LNCaP clone FGC (cell line): ENCODE data around the gene SIVA1.

ENCODE experiments used
- DNase-seq: peaks from one replicate; pipeline ENCODE4 v3.0.0-alpha.2; 2011; ENCODE audit warnings: low read depth
- H3K4me3 ChIP-seq: 2 replicates; pipeline ENCODE4 v1.5.1; 2011; ENCODE audit warnings: mild to moderate bottlenecking, low read depth, low read length, control low read depth
- TF ChIP-seq, protein P1 (sequence below): IDR thresholded peaks from 2 replicates; pipeline ENCODE4 v1.5.1; 2012; ENCODE audit warnings: mild to moderate bottlenecking; ENCODE audit not compliant: control insufficient read depth, insufficient read depth; ENCODE audit errors: extremely low read depth

Gene SIVA1

GRCh38 chr14:104734991-104735779 is 17.8 kb upstream of the SIVA1 start:
- TF ChIP-seq, protein P1, sequence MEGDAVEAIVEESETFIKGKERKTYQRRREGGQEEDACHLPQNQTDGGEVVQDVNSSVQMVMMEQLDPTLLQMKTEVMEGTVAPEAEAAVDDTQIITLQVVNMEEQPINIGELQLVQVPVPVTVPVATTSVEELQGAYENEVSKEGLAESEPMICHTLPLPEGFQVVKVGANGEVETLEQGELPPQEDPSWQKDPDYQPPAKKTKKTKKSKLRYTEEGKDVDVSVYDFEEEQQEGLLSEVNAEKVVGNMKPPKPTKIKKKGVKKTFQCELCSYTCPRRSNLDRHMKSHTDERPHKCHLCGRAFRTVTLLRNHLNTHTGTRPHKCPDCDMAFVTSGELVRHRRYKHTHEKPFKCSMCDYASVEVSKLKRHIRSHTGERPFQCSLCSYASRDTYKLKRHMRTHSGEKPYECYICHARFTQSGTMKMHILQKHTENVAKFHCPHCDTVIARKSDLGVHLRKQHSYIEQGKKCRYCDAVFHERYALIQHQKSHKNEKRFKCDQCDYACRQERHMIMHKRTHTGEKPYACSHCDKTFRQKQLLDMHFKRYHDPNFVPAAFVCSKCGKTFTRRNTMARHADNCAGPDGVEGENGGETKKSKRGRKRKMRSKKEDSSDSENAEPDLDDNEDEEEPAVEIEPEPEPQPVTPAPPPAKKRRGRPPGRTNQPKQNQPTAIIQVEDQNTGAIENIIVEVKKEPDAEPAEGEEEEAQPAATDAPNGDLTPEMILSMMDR: no peak
- H3K4me3 ChIP-seq: no peak overlapping the region
- no peak for DNase-seq

GRCh38 chr14:104735830-104736642 is 16.9 kb upstream of the SIVA1 start:
- no peak for DNase-seq
- H3K4me3 ChIP-seq: no peak overlapping the region
- TF ChIP-seq, protein P1: no peak

- H3K4me3 ChIP-seq: no peak overlapping the region
- DNase-seq: no peak
- TF ChIP-seq, protein P1: no peak
Measured at GRCh38 chr14:104738375-104739019, 14.4 kb upstream of the SIVA1 start.

GRCh38 chr14:104739026-104739425 is 13.9 kb upstream of the SIVA1 start:
- DNase-seq: no peak
- no peak overlapping the region for H3K4me3 ChIP-seq
- TF ChIP-seq, protein P1: no peak

DNA sequence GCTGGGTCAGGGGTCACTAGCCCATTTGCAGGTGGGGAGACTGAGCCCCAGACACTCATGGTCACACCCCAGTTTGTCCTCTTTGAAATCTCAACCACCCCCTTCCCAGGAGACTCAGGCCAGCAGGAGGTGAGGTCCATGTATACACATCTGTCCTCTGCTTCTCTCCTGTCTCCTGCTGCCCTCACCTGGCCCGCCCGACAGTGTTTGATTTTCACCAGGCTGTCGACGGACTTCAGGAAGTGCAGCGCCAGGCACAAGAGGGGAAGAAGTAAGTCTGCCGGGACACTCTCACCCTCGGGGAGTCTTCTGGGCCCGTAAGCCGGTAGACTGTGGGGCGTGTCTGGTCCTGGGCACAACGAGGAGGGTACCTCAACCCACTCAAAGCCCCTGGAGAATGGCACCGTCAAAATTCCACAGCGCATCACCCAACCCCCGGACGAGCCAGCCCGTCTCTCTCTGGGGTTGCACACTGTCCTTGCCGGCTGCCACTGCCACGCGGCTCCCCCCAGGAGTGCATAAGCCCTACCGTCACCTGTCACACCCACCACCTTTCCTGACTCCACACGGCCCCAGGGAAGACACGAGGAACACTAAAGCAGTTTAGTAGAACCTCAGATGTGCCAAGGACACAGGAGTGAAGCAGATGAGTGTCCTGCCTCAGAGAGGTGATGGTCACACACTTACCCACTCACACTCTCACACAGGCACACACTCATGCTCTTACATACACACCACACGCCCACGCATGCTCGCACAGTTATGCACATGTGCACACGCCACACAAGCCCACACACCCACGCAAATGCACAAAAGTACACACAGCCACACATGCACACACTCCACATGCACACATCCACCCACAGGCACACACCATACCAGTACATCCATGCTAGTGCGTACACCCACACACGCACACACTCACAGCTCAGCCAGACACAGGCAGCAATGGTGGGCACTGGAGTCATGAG is 13.1 kb upstream of the SIVA1 start:
- no peak for DNase-seq
- H3K4me3 ChIP-seq: no peak overlapping the region
- TF ChIP-seq, protein P1: no peak
